Measurements from ENCODE around the gene ARHGAP28.
"Not testable (repeated sequence)": the region's sequence is repeated elsewhere in the genome, so short reads cannot be mapped to it uniquely, and the experiment has no call there.

Gene ARHGAP28

DNA sequence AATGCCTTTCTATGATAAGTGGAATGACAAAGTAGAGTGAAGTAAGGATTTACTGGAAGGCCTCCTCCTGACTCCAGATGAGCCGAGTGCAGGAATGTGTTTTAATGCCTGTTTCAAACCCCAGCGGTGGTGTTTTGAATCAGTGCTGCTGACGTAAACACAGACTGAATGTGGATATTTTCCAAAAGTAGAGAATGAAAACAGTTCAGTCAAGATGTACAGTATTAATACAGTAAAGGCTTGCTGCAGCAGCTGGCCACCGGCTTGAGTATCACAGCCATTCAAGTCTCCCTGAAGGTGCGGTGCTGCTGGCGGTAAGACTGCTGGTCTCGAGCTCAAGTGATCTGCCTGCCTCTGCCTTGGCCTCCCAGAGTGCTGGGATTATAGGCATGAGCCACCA, 46.7 kb downstream of the ARHGAP28 start:
- DNase-seq: no peak

DNA sequence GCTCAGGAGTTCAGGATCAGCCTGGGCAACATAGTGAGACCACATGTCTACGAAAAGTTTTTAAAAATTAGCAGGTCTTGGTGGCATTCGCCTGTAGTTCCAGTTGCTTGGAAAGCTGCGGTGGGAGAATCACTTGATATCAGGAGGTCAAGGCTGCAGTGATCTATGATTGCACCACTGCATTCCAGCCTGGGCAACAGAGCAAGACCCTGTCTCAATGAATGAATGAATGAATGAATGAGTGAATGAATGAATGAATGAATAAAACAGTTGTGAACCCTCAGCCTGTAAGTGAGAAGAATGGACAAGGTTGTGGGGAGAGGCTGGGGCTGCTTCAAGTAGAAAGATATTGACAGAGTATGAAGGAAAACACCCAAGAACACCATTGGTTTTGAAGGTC, 48.0 kb downstream of the ARHGAP28 start:
- no peak for DNase-seq

DNA sequence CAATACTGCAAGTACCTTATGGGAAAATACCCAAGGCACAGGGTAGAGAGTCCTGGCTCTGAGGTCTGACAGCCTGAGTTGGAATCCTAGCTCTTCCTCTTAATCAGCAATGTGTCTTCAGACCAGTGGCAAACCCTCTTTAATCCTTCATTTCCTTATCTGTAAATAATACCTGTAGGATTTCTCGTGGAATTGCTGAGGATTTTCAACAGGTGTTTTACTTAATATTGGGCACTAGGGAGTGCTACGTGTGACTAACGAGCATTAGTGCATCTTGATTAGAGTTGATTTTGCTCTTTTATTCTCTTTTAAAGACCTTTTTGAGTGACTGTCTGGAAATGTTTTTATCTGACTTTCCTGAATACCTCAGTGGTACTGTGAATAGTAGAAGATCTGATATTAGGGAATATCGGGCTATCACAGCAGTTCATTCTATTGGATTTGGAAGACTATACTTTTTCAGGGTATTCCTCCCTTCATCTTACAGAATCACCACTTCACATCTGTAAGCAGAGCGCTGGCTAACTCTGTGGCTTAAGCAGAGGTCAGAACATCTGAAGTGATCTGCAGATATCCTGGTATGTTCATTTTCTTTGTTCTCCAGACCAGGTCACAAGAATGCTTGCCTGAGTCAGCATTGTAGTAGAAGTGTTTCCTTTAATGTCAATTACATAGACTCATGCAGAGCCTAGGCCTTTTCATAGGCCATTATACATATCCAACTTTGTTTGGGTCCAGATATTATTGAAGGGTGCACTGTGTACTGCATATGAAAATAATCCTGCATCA, 49.1 kb downstream of the ARHGAP28 start:
- DNase-seq: no peak

DNA sequence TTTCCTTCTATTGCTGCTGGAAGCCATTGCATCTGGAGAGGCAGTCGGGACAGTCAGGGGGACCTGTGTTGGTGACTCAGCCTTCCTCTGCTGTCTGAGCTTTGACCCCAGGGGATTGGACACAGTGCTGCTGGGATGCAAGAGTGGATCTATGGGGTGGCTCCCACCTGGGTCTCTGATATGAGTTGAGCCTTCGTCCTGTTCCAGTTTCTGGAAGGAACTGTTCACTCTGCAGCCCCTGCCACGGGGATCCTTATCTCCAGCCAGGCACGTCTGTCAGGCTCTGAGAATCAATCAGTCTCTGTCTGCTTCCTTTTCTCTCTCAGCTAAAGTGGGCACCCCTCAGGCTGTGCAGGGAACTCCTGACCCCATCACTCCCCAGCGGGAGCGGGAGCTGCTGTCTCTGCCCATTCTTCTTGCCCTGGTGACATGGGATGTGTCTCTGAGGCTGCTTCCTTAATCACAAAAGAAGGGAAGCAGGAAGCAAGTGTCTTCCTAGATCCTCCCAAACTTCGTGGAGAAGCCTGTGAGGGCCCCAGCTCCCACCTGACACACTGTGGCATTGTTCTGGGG, 51.7 kb downstream of the ARHGAP28 start:
- DNase-seq: no peak

DNA sequence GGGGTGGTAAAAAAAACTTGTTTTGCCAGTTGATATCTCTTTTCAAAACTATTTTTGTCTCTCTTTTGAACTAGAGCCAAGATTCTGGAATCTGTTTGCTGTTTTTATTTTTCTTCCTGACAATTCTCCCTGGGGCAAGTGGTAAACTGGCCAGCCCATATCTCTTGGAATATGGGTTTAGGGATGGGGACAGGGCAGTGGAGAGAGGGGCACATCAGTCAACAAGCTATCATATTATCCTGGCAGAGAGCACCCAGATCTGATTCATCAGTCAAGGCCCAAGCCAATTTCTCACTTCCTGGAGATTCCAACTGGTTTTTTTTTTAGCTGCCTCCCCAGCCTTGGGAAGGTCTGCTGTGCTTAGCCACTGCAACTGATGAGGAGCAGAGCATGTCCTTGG, 52.3 kb downstream of the ARHGAP28 start:
- DNase-seq: no peak

DNA sequence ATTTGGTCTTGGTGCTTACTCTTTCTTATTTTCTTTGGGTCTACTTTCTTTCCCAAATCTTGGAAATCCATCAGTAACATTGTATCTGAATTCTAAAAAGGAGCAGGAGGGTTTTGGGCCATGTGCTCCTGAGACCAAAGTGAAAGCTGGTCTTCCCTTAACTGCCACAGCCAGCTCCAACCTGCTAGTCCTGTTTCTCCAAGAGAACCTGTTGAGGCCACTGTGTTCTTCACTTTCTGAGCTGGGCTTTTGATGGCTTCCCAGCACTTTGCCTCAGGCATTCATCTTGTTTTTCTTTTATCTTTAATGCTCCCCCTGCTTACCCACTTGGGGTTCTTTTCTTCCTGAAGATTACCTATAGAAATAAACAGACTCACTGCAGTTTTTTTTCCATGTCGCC, 53.3 kb downstream of the ARHGAP28 start:
- DNase-seq: no peak

DNA sequence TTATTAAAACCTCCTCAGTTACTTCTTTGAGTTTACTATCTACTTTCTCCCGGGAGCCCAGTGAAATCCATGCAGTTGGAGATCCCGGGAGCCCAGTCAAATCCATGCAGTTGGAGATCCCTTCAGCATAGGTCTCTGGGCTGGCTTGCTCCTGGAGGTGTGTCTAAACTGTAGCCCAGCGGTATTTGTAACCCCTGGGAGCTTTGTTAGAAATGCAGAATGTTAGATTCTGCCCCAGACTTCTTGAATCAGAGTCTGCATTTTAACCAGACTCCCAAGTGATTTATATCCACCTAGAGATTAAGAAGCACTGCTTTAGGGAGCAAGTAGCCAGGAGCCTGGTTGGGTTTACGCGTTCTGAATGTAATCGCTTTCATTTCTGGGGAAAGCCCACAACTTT, 54.5 kb downstream of the ARHGAP28 start:
- no peak for DNase-seq

DNA sequence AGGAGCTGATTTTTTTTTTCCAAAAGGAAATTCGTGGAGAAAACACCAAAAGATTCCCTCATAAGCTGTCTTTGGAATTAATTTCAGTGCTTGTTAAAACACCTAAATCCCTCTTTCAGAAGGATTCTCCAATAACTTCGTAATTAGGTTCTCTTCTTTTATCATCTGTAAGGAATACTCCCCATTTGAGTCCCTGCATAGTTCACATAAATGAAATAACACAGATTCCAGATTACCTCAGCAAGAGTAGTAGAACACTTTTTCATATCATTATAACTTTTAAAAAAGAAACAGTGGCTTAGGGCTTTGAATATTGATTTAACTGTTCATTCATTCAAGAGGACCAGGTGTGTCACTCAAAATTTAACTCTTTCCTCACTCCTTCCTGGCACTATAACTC, 55.5 kb downstream of the ARHGAP28 start:
- no peak for DNase-seq

DNA sequence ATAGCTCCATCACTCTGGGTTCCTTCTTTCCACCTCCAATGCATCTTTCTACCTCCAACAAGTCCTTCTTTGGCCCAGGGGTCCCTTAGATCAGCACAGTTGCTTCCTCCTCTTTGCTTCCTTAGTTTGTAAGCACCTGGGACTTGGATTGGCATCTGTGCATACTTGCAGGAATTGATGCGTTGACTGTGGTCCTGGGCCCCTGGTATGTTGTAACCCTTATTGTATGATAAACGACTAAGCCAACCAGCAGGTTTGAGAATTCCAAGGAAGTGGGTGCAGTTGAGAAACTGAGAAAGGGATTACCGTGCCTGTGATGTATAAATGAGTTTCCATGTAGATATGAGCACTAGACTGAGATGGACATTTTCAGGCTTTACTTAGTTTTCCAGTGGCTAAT, 55.9 kb downstream of the ARHGAP28 start:
- DNase-seq: no peak

DNA sequence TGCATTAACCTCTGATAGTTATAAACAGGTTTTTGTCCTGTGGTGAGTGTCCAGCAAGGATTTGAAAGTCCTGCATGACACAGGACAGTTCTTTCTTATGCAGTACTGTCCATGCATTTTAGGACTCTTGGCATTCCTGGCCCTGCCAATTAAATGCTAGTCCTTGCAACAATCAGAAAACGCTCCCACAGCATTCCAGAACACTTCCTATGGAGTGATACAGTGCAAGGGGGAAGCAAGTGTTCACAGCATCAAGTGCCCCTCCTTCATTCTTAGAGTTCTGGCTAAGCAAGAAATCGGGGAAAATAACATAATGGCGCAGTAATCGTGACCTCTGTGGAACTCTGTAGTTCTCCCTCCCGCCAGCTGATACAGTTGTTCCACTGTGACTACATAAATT, 62.9 kb downstream of the ARHGAP28 start:
- DNase-seq: no peak

DNA sequence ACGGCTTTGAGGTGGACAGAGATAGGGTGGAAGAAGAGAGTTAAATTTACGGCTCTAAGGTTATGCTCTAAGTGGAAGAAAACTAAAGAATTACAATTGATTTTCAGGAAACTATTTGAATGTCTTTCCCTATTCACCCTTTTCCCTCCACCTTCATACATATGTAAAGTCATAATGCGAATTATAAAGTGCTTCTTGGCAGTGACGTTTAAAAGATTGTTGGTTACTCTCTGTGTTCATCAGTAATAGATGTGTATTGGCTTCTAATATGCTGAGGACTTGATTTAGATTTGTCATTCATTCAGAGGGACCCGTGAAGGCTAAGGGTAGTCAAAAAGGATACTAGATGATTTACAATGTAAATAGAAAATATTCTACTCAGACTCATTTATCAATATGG, 63.9 kb downstream of the ARHGAP28 start:
- no peak for DNase-seq

DNA sequence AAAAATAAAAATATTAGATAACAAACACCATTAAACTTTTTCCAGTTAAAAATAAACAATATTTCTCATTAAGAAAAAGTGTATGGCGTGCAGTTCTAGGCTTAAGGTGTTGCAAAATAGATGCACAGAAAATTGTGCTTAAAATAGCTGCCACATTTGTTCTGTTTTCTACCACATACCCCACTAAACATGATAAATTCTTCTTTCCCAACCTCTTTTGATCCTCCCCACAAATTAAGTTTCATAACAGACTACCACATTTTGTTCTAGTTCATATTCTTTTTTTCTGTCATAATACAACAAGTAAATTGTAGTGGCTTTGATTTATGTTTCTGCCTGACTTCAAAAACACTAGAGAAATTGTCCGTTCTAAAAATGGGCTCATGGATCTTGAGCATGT, 64.5 kb downstream of the ARHGAP28 start:
- no peak for DNase-seq

DNA sequence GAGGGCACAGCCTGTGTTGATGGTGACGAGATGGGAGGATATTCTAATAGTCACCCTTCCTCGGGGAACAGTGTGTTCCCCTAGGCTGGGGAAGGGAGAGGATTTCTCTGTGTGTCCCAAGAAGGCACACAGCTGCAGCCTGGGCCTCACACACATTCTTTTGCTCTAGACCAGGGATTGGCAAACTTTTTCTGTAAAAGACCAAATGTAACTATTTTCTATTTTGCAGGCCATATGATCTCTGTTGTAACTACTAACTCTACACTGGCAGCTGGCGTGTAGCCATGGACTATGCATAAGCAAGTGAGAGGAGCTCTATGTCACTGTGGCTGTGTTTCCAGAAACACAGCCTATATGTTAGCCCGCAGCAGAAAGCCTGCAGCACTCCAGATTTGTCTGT, 65.8 kb downstream of the ARHGAP28 start:
- no peak for DNase-seq

DNA sequence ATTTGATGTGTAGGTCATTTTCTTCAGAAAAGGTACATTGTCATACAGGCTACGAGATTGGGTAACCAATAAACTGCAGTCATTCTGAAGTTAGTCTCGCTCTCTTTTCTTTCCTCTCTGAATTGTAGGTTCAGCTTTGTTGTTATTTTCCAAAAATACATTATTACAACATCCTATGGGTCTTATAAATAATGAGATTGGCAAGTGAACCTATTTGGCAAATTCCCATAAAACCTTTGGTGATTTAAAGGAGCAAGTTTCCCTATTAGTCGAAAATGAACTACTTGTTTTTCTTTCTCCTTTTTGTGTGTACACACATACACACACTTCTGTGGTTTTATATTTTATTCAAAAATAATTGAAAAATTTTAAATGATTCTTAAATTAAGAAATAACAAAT, 67.0 kb downstream of the ARHGAP28 start:
- no peak for DNase-seq

DNA sequence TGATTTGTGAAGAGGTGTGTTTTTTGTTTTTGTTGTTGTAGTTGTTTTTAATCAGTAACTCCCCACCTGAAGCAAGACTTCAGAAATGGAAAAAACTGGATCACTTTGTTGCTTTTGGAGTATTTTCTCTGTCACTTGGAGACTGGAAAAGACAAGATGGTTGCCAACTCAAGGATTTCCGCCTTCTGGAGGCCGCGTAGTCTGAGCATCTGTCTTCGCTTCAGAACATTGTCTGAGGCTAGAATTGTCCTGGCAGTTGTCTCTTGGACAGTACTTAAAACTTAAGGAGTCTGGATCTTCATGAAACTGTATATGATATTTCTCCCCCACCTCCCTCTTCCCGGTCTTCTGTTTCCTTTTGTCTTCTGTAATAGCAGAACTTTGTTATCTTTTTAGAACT, 67.7 kb downstream of the ARHGAP28 start:
- DNase-seq: no peak

DNA sequence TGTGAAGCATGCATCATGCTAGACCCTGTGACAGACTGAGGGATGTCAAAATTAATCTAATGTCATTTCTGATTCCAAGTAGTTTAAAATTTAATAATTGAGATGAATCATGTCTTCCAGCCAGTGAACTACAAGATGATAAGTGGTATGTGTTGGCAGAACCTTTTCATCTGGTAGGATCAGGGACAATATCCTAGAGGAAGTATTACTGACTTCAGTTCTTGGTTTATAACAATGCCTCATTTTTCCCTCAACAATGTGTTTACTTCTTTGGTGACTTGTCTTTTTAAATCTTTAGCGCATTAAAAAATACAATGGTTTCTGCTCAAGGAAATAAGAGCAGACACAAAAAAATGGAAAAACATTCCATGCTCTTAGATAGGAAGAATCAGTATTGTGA, 69.4 kb downstream of the ARHGAP28 start:
- DNase-seq: no peak

DNA sequence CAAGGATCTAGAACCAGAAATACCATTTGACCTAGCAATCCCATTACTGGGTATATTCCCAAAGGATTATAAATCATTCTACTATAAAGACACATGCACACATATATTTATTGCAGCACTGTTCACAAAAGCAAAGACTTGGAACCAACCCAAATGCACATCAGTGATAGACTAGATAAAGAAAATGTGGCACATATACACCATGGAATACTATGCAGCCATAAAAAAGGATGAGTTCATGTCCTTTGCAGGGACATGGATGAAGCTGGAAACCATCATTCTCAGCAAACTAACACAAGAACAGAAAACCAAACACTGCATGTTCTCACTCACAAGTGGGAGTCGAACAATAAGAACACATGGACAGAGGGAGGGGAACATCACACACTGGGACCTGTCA, 70.8 kb downstream of the ARHGAP28 start:
- not testable (repeated sequence) for DNase-seq

DNA sequence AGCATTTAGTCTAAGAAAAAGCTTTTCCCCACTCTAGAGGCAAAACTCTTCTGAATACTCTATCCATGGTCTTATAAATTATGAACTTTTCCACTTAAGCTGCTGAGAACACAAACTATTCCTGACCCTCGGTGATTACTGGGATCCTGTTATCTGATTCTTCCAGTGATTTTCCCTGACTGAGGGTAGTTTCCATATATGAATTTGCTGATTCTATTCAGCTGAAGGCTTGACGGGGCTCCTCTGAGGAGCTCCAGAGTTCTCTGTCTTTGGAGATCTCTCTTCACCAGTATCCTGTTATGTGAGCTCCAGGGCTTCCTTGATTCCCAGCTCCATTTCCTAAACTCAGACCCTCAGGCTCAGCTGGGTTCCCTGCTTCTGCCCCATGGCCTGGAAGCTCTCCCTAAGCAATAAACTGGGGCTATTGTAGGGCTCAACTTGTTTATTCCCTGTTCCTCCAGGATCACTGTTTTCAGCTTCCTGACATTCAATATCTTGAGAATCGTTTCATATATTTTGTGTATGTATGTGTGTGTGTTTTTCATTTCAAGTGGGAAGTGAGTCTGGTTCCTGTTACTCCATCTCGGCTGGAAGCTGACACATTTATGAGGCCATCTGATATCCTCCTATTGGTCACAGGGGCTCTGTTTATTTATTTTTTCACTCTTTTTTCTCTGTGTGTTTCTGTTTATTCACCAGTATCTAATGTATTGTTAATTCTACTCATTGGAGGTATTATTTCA, 78.2 kb downstream of the ARHGAP28 start:
- DNase-seq: no peak

DNA sequence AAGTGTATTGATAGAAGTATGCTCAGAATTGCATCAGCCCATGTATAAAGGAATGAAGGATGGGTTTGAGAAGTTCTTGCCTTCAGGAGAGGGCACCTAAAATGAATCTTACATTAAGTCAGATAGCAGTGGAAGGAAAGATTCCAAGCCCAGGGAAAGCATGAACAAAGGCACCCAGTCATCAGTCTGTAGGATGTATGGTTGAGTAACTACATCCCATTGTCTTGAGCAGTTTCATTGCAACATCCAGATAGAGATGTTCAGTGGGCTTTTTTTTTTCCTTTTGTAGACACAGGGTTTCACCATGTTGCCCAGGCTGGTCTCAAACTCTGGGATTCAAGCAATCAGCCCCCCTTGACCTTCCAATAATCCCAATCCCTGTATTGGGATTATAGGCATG, 80.7 kb downstream of the ARHGAP28 start:
- no peak for DNase-seq

DNA sequence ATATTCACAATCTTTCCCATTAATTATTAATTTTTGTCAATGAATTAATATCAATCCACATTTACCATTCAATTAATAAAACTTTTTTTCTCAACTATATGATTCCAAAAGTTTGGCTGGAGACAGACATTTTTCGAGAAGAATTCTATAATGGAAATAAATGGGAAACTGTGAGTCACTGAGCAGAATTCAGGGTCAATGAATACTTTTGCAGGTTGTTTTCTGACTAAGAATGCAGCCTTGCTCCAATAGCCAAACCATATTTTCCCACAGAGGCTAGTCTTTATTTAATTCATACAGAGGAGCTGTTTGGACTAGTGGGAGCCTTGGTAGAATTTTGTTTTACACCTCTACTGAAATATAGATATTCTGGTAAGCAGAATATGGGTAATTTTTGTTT, 82.3 kb downstream of the ARHGAP28 start:
- DNase-seq: no peak

DNA sequence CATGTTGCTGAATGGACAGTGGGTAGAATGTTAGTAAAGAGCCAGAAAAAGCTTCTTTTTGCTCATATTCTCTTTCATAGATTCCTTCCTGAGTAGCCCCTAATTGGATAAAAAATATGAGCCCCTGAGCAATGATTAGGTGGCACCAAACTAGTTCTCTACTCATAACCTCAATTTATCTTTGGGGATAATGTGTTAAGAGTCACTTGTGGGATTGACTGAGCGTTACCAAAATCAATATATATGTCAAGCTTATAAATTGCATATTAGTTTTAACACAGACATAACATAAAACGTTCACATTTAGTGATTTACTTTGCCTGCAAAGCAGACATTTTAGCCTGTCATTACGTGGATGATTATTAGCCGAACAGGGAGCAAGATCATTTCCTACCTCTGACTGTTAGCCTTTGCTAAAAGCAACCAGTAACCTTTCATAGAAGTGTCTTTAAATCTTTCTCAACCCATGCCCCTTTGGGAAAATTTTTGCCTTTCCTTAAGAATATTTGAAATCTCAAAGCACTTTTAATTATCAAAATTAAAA, 85.4 kb downstream of the ARHGAP28 start:
- no peak for DNase-seq

DNA sequence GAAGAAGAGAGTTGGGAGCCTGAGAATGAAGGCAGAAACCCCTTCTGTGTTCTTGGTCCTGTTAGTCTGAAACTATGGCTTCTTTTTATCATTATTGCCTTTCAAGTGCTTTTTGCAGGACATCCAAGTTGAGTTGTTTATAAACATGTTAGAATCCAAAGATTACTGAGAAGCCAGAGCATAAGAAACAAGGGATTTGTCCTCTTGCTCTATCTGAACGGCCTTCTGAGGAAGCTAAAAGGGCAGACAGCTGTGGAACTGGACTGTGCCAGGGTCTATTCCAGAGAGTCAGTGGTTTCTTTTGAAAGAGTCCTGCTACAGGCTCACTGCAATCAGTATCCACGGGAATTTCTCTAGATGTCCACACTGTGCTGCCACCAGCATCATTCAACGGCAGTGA, 86.6 kb downstream of the ARHGAP28 start:
- no peak for DNase-seq

DNA sequence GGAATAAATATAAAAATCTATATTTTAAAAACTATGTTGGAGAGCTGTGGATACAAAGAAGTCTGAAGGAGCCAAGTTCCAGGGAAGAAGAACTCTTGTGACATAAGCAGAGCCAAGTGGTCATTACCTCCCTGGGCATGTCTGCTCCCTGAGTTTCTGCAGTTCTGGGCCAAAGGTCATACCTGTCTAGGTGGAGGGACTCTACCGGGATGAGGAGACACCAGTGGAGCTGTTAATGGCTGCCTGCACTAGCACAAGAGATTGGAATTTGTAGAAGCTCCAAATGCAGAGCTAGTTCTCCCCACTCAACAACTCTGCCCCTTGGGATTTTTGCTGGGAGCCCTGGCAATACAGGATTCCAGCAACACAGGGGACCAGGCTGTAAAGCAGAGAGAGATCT, 89.8 kb downstream of the ARHGAP28 start:
- DNase-seq: no peak

DNA sequence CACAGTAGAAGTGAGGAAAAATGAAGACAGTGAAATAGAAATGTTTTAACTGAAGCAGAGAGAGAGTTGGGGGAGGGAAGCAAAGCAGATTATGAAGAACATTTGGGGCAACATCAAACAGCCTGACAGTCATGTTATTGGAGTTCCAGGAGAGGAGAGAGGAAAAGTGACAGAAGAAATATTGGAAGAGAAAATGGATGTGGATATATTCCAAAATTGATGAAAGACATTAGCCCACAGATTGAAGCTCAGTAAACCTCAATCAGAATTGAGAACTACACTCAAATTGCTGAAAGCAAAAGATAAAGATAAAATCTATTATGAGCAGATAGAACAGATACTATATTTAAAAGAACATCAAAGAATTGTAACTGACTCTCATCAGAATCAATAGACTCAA, 90.8 kb downstream of the ARHGAP28 start:
- DNase-seq: no peak
